Globus pallidus (tissue), 1 donor: ENCODE measurements around the gene PIK3R1.

Source experiments
- DNase-seq: peaks from one replicate; pipeline ENCODE4 v3.0.0-alpha.2; 2015; ENCODE audit warnings: low spot score

The PIK3R1 gene

DNA sequence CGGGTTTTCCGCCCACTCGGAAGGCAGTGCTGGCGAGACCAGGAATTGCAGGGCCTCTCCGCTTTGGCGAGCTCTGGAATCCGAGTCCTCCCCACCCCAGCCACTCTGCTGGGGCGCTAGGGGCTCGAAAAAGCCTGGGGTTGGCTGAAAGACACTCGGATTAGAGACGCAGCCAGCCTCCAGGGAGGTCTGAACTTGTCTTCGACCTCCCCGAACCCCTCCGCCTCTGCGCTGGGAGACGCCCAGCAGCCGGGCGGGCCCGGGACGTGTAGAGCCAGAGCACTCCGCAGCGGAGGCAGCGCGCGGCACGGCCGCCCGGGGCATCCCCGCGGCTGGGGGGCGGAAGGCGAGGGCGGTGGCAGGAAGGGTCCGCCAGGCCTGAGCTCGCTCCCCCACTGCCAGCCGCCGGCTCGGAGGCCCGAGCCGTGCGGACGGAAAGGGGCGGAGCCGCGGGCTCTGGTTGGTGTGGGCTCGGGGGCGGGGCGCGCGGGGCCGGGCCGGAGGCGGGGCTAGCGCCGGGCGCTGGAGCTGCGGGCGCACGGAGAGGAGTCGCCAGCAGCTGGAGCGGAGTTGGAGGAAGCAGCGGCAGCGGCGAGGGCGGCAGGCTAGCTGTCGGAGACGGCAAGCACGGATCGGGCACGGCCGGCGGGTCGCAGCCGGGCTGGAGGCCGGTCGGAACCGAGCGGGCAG lies at the start of gene PIK3R1:
Gene PIK3R1, plus strand, starts transcription at position 549 of the 690 bp plus-strand sequence. CDS start 10,920 bp downstream, outside the sequence.
- DNase-seq, result peak; percentile 97

DNA sequence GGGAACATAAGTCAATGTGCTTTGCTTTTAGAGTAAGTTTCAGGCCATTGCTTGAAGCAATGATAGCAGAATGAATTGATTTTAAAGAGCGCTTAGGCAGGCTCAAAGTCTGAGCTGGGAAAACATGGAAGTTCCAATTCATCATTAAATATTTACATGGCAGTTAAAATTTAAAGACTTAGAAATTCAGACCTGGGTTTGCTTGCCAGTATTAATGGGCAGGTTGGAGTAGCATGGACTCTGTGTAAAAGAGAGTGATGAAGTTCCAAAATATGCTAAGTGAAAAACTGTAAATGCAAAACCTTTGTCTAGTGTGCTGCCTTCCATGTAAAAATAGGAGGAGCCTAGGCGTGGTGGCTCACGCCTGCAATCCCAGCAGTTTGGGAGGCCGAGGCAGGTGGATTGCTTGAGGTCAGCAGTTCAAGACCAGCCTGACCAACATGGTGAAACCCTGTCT lies 48.3 kb upstream of the PIK3R1 start:
- DNase-seq, result no peak

DNA sequence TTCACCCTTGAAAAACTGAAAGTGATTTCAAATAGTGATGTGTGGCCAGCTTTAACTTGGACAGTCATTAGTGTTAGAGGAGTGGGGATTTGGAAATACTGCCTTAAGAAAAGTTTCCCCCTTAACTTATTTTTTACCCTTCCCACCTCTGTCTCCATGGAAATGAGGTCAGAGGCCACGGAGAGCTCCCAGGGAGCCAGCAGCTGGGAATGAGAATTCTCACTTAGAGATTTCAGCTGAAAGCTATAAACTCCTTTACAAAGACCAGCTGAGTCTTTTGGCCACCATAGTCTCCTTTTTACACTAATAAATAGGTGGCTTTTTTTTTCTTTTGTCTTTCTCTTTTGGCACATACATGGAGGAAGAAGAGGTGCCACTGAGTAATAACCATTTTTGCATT lies 45.7 kb upstream of the PIK3R1 start:
- no peak for DNase-seq

DNA sequence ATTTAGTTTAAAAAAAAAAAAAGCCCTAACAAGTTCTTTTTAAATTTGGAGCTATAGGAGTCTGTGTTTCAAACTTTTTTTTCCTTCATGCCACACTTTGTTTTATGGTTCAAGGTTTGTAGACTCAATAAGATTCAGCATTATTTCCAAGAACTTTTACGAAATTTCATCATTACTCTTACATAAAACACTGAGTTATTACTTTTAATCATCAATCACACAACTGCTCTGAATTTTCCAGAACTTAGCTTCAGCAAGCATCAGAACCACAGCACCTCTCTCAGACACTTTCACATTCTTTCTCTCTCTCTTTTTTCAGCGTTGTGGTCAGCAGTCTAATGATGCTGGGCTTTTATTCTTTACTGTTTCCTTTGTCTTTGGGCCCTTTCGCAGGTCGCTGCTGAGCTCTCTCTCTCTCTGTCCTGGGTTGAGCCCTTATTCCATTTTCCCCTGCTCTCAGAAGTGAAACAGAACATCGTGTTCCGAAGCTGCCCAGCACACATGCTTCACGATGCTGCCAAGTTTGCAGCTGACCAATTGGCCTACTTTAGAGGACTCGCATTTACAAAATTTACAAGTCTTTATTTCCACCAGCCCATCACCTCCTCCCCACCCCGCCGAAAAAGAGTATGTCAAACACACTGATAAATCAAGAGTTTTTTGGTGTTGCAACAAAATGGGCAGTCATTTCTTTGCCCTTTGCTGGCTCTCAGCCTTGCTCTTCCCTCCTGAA lies 44.6 kb upstream of the PIK3R1 start:
- peak; percentile 87 for DNase-seq

DNA sequence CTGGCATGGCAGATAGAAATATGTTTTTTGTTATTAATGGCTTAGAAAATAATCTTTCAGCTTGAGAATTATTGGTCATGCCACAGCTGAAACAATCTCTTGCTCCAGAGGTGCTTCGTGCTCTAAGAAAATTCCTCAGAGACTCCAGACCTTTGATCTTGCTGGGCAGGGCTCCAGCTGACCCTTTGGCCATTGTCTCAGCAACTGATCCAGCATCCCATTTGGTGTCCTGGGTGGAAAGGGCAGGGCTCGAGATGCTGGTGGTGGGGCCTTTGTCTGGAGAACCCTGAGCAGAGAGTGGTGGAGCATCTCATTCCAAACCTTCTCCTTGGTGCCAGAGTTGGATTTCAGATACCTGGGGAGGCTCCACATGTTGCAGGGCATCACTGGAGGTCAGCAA lies 43.2 kb upstream of the PIK3R1 start:
- DNase-seq, result no peak

DNA sequence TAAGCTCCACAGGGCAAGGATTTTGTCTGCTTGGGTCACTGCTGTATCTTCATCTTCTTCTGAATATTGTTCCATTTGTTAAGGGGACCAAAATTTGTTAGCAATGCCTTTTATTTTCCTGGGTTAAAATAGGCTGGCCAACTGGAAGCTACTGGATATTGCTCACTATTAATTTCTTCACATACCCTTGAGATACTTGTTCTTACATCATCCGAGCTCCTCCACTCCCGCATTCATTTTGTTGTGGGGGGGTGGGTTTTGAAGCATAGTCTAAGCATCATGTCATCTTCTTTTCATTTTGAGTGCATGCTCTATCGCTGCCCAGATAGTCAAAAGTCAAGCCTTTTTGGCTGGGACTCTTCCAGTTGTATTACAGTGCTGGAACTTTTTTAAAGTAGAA lies 42.5 kb upstream of the PIK3R1 start:
- DNase-seq, result no peak

DNA sequence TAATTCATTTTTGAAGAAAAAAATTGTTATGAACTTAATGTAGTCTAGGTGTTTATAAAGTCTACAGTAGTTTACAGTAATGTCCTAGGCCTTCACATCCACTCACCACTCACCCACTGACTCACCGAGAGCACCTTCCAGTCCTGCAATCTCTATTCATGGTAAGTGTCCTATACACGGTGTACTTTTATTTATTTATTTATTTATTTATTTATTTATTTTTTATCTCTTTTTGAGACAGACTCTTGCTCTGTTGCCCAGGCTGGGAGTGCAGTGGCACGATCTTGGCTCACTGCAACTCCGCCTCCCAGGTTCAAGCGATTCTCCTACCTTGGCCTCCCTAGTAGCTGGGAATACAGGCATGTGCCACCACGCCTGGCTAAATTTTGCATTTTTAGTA lies 39.3 kb upstream of the PIK3R1 start:
- DNase-seq, result no peak

DNA sequence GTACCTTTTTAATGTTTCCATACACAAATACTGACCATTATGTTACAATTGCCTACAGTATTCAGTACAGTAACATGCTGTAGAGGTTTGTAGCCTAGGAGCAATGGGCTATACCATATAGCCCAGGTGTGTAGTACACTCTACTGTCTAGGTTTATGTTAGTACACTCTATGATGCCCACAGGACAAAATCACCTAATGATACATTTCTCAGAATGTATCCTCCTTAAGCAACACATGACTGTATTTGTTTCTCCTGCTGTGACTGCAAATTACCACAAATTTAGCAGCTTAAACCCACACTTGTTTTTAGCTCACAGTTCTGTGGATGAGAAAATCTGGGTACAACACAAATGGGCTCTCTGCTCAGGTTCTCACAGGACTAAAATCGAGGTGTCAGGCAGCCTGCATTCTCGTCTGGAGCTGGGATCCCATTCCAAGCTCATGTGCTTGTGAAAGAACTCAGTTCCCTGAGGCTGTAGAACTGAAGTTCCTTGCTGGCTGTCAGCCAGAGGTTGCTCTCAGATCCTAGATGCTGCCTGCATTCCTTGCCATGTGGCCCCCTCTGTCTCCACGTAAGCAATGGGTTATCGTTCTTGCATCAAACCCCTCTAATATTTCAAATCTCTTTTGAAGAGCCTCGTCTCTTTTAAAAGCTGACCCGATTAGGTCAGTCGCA lies 38.6 kb upstream of the PIK3R1 start:
- no peak for DNase-seq

DNA sequence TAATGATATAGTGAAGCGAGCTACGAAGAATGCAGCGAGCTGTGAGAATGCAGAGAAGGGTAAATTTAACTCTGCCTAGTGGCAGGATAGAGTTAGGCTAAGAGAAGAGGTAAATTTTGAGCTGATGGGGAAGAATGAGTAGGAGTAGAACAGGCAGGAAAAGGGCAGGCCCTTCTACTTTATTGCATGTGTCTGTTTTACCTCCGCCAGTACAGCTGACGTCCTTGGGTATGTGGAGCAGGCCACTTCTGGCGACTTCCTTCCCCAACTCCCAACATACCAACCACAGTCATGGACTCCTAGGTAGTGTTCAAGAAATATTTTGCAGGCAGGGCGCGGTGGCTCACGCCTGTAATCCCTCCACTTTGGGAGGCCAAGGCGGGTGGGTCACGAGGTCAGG lies 37.9 kb upstream of the PIK3R1 start:
- DNase-seq, result no peak

DNA sequence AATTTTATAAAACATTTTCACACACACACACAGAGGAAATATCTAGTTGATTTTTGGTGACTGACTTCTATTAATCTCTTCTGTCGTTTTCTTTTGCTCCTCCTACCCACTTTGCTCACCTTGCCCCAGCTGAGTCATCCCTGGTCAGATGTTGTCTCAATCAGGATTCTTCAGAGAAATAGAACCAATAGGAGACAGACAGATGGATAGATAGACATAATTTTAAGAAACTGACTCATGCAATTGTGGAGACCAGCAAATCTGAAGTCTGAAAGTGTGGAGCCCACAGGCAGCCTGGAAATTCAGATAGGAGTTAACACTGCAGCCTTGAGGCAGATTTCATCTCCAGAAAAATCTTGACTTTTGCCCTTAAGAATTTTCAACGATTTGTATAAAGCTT lies 37.0 kb upstream of the PIK3R1 start:
- DNase-seq, result no peak

DNA sequence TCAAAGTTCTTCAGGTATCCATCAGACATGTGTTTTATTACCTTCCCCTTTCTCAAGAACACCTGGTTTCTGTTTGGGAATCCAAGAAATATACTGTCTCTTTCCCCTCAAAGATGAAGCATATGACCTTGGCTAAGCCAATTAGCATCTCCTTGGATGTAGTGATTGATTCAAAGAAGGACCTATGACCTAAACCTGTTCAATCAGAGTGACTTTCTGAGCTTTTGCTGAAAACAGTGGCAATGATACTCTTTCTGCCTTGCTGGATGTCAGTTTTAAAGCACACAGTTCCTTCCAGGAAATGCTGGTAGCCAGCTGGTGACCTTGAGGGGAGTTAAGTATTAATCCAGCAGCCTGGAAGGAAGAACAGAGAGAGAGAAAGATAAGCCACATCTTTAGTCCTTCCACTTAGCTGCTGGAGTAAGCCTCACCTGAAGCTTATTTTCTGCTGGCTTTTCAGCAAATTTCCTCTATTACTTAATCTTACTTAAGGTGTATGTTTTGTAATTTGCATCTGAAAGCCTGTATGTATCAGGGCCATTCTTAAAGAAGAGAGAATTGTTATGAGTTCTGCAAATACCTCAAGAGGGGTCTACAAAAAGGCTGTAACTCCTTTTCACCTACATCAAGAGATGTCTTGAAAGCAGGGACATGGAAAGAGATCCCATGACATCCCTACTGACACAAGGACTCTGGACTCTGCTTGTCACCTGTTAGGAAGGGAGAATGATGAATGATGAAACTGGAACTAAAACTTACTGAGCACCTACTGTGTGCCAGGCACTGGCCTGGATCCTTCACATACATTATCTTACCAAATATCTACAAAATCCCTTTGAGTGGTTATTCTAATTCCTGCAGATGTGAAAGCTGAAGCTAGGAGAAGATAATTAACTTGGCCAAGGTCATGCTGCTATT lies 35.2 kb upstream of the PIK3R1 start:
- no peak for DNase-seq

DNA sequence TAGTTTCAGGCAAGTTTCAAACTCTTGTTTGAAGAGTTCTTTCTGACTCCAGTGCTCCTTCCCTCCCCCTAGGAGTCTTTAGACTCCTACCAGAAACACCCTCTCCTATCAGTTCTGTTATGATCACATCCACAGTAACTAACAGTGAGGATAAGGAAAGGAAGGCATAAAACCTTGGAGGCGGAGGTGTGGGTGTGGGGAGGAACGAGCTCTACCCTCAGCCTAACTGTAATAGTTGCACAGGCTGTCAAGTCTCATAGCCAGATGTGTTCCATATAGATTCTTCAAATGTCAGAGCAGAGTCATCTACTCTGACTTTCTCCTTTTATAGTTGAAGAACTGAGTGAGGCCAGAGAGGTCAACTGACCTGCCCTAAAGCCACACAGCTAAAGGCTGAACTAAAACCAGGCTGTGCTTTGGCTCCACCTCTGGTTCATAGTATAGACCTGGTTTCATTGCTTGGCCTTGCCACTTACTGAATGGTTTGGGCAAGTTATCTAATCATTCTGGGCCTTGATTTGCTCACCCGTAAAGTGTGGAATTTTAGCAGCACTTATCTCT lies 34.4 kb upstream of the PIK3R1 start:
- DNase-seq, result no peak

DNA sequence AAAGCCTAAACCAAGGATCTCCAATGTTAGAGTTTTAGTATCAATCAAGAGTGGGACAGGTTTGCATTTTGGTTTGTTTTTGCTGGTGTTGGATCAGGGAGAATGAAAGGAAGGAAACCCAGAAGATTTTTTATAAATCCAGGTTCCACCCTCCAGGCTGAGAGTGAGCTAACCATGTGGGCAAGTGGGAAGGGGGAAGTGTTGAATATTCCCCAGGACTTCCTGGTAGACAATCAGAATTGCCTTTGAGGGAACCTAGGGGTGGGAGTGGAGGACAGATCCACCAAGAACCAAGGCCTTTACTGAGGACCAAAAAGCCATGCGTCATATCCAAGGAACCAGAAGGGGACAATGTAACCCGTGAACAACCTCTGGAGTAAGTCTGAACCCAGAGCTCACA lies 33.5 kb upstream of the PIK3R1 start:
- DNase-seq, result no peak

DNA sequence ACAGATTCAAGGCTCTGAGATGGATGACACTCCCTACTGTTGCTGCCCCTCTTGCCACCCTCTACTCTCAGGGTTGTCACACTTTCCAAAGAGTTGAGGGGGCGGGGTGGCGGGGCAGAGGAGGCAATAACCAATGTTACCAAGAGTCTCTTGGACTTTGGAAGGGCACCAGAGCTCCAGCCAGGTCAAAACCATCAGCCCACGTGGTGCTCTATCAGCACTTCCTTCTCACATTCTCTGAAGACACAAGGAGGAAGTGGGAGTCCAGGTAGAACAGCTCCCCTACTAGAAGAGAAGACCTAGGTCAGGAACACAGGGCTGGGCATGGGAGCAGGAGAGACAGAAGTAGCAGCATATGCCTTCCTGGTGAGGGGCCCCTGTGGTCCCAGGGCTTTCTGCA lies 33.0 kb upstream of the PIK3R1 start:
- no peak for DNase-seq

DNA sequence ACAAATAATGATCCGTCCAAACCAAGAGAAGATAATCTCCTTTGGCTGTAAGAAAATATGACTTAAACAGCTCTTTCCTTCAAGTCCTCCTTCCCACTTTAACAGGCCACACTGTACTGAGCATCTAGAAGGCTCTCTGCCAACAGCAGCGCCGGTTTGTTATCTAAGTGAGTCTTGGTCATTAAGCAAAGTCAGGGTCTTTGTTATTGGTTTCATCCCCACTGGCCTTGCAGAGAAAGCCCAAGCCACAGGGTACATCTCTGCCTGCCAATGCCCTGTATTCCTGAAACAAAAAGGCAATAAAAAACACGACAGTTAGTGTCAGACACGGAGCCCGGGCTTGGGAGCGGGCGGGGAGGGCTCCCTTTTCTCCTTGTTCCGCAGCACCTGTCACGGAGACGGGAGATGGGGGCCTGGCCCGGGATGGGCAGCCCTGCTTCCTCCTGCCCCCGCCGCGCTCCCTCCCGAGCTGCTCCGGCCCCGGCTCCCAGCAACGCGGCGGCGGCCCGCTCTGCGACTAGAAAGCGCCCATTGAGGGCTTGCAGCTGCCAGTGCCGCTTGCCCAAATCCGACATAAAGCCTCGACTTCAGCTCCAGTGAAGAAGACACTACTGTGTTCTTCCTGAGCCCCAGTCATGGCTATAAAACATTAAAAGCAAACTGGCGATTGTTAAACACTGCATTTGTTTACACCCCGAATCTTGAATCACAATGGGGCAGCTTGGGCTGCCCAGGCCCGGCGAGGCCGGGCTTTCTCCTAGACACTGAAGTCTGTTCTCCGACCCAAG lies 28.1 kb upstream of the PIK3R1 start:
- peak; percentile 97 for DNase-seq

DNA sequence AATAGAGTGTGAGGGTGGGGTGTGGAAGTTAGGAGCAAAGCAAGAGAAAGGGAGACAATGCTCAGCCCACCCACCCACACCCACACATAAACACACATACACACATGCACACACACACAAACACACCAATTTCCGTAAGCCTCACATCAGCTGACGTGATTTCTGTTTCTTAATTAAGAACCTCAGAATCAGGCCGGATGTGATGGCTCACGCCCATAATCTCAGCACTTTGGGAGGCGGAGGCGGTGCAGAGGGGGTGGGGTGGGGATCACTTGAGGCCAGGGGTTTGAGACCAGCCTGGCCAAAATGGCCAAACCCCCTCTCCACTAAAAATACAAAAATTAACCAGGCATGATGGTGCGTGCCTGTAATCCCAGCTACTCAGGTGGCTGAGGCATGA lies 26.4 kb upstream of the PIK3R1 start:
- no peak for DNase-seq

DNA sequence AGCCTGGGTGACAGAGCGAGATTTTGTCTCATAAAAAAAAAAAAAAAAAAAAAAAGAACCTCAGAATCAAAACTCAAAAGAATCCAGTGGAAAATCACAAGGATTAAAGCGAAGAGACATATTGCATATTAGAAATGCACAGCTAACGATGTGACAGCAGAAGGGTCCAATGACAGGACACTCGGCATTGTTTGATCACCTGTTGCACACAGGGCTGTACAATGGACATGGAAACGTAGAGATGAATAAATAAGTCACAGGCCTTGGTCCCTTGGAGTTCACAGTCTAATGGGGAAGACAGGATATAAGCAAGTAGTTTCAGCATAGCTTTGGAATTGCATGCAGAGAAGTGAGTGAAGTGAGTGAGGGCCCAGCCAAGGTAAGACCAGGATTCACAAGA lies 25.9 kb upstream of the PIK3R1 start:
- no peak for DNase-seq

DNA sequence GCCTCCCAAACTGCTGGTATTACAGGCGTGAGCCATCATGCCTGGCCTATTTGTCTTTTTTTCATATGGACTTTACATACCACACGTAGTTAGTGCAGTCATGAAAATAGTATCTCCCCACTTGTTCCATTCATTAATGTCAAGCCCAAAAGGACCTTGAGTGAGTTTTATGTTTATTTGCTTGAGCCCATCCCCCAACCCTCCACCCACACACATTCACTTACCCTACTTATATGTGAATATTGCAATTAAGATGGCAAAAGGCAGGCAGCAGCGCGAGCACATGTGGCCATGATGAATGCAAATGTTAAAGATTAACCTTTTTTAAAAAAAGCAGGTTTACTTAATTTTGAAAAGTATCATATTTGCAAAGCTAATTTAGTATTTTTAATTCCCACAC lies 24.9 kb upstream of the PIK3R1 start:
- DNase-seq, result no peak

DNA sequence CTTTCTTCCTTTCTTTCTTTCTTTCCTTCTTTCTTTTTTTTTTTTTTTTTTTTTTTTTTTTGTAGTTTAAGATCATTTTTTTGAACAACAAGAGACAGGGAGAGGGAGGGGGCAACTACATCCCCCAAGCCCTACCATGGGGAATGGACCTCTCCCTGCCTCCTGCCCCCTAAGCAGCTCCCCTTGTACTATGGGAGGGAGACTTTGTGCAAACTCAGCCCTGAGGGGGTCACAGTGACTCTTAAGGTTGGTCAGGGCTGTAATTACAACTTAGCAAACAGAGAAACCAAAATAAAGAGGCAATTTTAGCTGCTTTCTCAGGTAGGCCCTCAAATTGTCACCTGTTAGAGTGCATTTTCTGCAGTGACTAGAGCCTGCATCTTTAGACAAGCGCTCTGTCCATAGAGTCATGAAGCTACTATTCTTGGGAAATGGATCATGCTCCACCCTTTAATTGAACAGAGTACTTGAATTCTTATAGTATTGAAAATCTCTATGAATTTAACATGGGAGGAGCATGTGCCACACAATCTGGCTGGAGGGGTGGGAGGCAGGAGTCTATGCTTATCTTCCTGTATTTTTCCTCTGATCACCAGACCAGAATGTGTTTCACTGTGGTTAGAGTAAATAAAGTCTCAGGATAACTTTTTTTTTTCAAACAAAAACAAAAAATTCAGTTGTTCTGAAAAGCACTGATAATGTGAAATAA lies 24.3 kb upstream of the PIK3R1 start:
- no peak for DNase-seq

DNA sequence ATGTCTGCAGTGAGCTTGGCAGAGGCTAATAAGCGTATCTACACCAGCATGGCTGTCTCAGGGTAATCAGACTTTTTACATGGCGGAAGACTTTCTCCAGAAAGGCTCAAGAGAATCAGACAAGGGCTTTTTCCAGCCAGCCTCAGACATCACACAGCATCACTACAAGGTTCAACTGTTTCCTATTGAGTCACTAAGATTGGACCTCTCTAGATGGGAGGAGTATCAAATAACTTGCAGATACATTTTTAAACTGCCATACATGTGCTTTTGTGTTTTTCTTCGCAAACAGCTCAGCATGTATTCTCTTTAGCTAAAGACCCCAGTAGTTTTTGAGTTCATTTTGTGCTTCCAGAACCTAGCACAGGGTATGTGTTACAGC lies 22.9 kb upstream of the PIK3R1 start:
- DNase-seq, result no peak
